Hair follicle dermal papilla cell (primary cell): ENCODE measurements around the gene SLC22A9. TPM values are rescaled to one million over a fixed set of nuclear protein-coding genes. Genes with fewer than 3 reads are reported as not detected.

ENCODE experiments used
- total RNA-seq: library from RNA; depleted of rRNA; stranded (reverse); fragments of >200 nt; gene quantifications from 2 replicates; pipeline ENCODE4 v1.2.3, GENCODE V29; 2012

SLC22A9 gene
- not detected in 2 replicates for total RNA-seq

DNA sequence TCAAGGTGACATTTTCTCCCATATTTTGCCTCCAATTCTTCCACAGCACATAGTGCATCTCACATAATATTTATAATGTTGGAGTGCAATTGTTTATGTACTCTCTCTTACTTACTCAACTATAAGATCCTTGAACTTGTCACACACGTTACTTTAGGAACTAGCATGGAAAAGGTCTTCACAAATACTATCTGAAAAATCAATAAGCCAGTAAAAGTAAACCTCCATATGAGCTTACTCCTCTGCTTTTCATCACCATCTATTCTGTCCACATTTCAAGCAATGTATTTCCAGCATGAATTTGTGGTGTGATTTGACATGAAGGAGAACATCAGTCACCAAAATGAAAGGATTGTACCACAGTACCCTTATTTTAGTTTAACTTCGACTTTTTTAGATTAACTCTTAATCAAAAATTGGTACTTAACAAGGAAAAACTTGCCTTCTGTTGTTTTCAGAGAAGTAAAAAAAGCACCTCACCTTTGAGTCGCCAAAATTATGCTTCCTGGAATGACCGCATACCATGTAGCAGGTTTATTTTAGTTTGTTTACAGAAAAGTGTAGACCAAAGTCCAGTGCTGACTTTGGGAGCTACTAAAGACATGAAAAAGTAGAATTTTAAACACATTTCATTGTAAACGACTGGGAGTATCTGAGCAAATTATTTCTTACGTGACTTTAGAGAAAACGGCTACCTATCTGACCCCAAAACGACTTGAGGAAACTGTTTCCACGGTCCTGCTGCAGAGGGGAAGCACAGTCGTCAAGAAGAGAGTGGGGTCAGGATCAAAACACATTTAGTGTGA is at the start of gene SLC22A9:
Gene SLC22A9 (plus strand): TSS at position 621 of the 806 bp plus-strand sequence. CDS start 272 bp downstream, outside the sequence.

Other genes with a start within 250 kb of the SLC22A9 start
- gene SLC22A24, start 225.6 kb upstream of the SLC22A9 start, total RNA-seq, result not detected in 2 replicates
- not detected in 2 replicates for gene SLC22A25, start 126.2 kb upstream of the SLC22A9 start, total RNA-seq
- gene PLAAT5, start 121.4 kb downstream of the SLC22A9 start, total RNA-seq, result not detected in 2 replicates
- gene LGALS12, start 136.3 kb downstream of the SLC22A9 start, total RNA-seq, result not detected in 2 replicates
- gene PLAAT4, start 167.0 kb downstream of the SLC22A9 start, total RNA-seq, result 6.6 and 7.1 TPM in 2 replicates
- not detected in 2 replicates for gene PLAAT2, start 193.6 kb downstream of the SLC22A9 start, total RNA-seq
- gene PLAAT3, start 244.6 kb downstream of the SLC22A9 start, total RNA-seq, result 0.81 and 1.2 TPM in 2 replicates